ENCODE results near the gene VPS37C. TPM values are rescaled to one million over a fixed set of nuclear protein-coding genes. Genes with fewer than 3 reads are reported as not detected.

The VPS37C gene
- total and polyA plus RNA-seq, 4 donors, result 14.8 to 35.8 (median 22.3) TPM

DNA sequence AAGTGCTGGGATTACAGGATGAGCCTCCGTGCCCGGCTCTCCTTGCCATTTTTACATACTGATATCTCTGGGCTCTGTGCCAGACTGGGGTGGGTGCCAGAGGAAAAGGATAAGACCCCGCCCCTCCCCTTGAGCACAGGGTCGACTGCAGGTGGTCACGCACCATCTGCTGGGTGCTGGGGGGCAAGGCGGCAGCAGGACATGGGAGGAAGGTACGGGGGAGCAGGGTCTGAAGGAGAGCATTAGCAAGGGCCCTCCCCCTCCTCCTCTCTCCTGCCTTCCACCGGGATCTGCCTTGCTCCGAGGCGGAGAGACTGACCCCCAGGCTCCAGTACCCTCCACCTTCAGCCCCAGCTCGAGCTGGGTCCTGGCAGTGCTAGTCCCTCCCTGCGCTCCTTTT is 32.4 kb upstream of the VPS37C start:
- no peaks in the 10 kb centered on the region for H3K27me3 ChIP-seq (ENCODE audit: control insufficient read depth in 3 of 3, insufficient read depth in 3 of 3, low read length in 2 of 3)
- 33 to 56% methylated on average over 12 of the region's 12 CpGs for WGBS, 2 donors

GRCh38 chr11:61189933-61190332 is 28.7 kb upstream of the VPS37C start:
- Histone ChIP-seq H3K36me3 (ENCODE audit: control insufficient read depth in 4 of 4, insufficient read depth in 4 of 4, low read length in 4 of 4) (no peaks in the 10 kb centered on the region), H3K27ac (ENCODE audit: low read depth in 1 of 2, low read length in 1 of 2) (no peak overlapping the region), H3K4me3 (no peak overlapping the region), H3K4me1 (ENCODE audit: control insufficient read depth in 5 of 5, insufficient read depth in 5 of 5, low read length in 5 of 5) (no peaks in the 10 kb centered on the region), H3K27me3 (ENCODE audit: control insufficient read depth in 3 of 3, insufficient read depth in 3 of 3, low read length in 2 of 3) (no peaks in the 10 kb centered on the region), H3K9me3 (ENCODE audit: control insufficient read depth in 4 of 4, insufficient read depth in 3 of 4, low read length in 3 of 4) (no peaks in the 10 kb centered on the region), H3K9ac (ENCODE audit: insufficient read depth in 1 of 2, low read length in 2 of 2) (no peak overlapping the region)
- TF ChIP-seq, protein P1, sequence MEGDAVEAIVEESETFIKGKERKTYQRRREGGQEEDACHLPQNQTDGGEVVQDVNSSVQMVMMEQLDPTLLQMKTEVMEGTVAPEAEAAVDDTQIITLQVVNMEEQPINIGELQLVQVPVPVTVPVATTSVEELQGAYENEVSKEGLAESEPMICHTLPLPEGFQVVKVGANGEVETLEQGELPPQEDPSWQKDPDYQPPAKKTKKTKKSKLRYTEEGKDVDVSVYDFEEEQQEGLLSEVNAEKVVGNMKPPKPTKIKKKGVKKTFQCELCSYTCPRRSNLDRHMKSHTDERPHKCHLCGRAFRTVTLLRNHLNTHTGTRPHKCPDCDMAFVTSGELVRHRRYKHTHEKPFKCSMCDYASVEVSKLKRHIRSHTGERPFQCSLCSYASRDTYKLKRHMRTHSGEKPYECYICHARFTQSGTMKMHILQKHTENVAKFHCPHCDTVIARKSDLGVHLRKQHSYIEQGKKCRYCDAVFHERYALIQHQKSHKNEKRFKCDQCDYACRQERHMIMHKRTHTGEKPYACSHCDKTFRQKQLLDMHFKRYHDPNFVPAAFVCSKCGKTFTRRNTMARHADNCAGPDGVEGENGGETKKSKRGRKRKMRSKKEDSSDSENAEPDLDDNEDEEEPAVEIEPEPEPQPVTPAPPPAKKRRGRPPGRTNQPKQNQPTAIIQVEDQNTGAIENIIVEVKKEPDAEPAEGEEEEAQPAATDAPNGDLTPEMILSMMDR (IDR thresholded peaks at IDR 0.05; ENCODE audit: control extremely low read depth, extremely low read depth), result no peak
- 79 to 82% methylated on average over 8 of the region's 8 CpGs for WGBS, 2 donors
- ATAC-seq (ENCODE audit: insufficient read depth, low FRiP score), result no peak
- no peak for DNase-seq

More for the DNA sequence above, 32.4 kb upstream of the VPS37C start:
- ATAC-seq (ENCODE audit: insufficient read depth, low FRiP score) (no peak), DNase-seq (no peak)
- no peak overlapping the region for H3K4me3 ChIP-seq
- H3K4me1 ChIP-seq (ENCODE audit: control insufficient read depth in 5 of 5, insufficient read depth in 5 of 5, low read length in 5 of 5), result no peaks in the 10 kb centered on the region
- H3K36me3 ChIP-seq (ENCODE audit: control insufficient read depth in 4 of 4, insufficient read depth in 4 of 4, low read length in 4 of 4), result no peaks in the 10 kb centered on the region
- H3K9me3 ChIP-seq (ENCODE audit: control insufficient read depth in 4 of 4, insufficient read depth in 3 of 4, low read length in 3 of 4), result peaks cover 0 to 5% (median 0%) of the 10 kb centered on the region in 4 donors
- TF ChIP-seq, protein P1 (IDR thresholded peaks at IDR 0.05; ENCODE audit: control extremely low read depth, extremely low read depth), result no peak
- H3K27ac ChIP-seq (ENCODE audit: low read depth in 1 of 2, low read length in 1 of 2), result no peak overlapping the region
- no peak overlapping the region for H3K9ac ChIP-seq (ENCODE audit: insufficient read depth in 1 of 2, low read length in 2 of 2)

- H3K36me3 ChIP-seq (ENCODE audit: control insufficient read depth in 4 of 4, insufficient read depth in 4 of 4, low read length in 4 of 4), result no peaks in the 10 kb centered on the region
Observed at GRCh38 chr11:61187505-61188130, 26.4 kb upstream of the VPS37C start.

More at GRCh38 chr11:61187505-61188130, 26.4 kb upstream of the VPS37C start:
- Histone ChIP-seq H3K4me3 (no peak overlapping the region), H3K4me1 (ENCODE audit: control insufficient read depth in 5 of 5, insufficient read depth in 5 of 5, low read length in 5 of 5) (no peaks in the 10 kb centered on the region), H3K27me3 (ENCODE audit: control insufficient read depth in 3 of 3, insufficient read depth in 3 of 3, low read length in 2 of 3) (no peaks in the 10 kb centered on the region), H3K9ac (ENCODE audit: insufficient read depth in 1 of 2, low read length in 2 of 2) (no peak overlapping the region), H3K9me3 (ENCODE audit: control insufficient read depth in 4 of 4, insufficient read depth in 3 of 4, low read length in 3 of 4) (no peaks in the 10 kb centered on the region), H3K27ac (ENCODE audit: low read depth in 1 of 2, low read length in 1 of 2) (no peak overlapping the region)
- DNase-seq (peak; percentile 79 to 86 (median 81)), ATAC-seq (ENCODE audit: insufficient read depth, low FRiP score) (peak; percentile 58)
- 42 to 46% methylated on average over 11 of the region's 11 CpGs for WGBS, 2 donors
- TF ChIP-seq, protein P1 (IDR thresholded peaks at IDR 0.05; ENCODE audit: control extremely low read depth, extremely low read depth), result peak; percentile 85

All from lung (tissue), 12 donors.